ENCODE measurements around the gene TERT.
"Not testable (repeated sequence)": the region's sequence is repeated elsewhere in the genome, so short reads cannot be mapped to it uniquely, and the experiment has no call there.

DNA sequence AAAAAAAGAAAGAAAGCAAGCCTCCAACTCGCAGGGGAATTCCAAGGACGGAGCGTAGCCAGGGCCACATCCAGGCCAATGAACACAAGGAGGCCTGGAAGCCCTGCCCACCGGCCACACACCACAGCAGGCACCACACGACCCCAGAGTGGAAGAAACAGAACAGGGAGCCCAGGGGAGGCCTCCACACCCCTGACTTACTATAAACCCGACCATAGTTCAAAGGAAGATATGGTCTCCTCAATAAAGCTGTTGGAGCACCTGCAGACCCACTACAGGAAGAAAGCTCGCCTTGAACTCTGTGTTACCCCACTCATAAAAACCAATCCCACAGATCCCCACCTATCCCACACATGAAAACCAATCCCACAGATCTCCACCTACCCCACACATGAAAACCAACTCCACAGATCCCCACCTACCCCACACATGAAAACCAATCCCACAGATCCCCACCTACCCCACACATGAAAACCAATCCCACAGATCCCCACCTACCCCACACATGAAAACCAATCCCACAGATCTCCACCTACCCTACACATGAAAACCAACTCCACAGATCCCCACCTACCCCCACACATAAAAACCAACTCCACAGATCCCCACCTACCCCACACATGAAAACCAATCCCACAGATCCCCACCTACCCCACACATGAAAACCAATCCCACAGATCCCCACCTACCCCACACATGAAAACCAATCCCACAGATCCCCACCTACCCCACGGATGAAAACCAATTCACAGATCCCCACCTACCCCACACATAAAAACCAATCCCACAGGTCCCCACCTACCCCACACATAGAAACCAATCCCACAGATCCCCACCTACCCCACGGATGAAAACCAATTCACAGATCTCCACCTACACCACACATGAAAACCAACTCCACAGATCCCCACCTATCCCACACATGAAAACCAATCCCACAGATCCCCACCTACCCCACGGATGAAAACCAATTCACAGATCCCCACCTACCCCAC is 19.2 kb downstream of the TERT start:
- TF ChIP-seq, protein P1, sequence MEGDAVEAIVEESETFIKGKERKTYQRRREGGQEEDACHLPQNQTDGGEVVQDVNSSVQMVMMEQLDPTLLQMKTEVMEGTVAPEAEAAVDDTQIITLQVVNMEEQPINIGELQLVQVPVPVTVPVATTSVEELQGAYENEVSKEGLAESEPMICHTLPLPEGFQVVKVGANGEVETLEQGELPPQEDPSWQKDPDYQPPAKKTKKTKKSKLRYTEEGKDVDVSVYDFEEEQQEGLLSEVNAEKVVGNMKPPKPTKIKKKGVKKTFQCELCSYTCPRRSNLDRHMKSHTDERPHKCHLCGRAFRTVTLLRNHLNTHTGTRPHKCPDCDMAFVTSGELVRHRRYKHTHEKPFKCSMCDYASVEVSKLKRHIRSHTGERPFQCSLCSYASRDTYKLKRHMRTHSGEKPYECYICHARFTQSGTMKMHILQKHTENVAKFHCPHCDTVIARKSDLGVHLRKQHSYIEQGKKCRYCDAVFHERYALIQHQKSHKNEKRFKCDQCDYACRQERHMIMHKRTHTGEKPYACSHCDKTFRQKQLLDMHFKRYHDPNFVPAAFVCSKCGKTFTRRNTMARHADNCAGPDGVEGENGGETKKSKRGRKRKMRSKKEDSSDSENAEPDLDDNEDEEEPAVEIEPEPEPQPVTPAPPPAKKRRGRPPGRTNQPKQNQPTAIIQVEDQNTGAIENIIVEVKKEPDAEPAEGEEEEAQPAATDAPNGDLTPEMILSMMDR (IDR thresholded peaks at IDR 0.05; ENCODE audit: low read depth, low read length): not testable (repeated sequence)
- not testable (repeated sequence) for TF ChIP-seq EZH2phosphoT487 (IDR thresholded peaks at IDR 0.05; ENCODE audit: low read depth)
